Stimulated activated naive B cell treated with anti-CD40 and anti-IgM and Interleukin-4, amounts not matched to agents 10 μg/mL and 1 μg/mL and 100 μg/mL, for 72 hours (primary cell): Measurements from ENCODE around the gene ZSWIM6.

Source experiments
- ATAC-seq, 2 donors: fragments of 150-1000 bp; cut with Tn5 transposase; replicated peaks; 2 replicates each; pipeline ENCODE4 v1.10.0; 2021; ENCODE audit warnings: moderate library complexity in 1 of 2
- DNase-seq: peaks from one replicate; pipeline ENCODE4 v3.0.0; 2021
- H3K27ac Mint-ChIP-seq: one replicate; pipeline ENCODE4 v1.8.0; 2022; ENCODE audit warnings: mild to moderate bottlenecking, mixed read lengths
- H3K27me3 Mint-ChIP-seq, 2 donors: one replicate each; pipeline ENCODE4 v1.8.0; 2022; ENCODE audit warnings: mixed read lengths in 2 of 2
- H3K36me3 Mint-ChIP-seq, 2 donors: one replicate each; pipeline ENCODE4 v1.8.0; 2022; ENCODE audit warnings: mixed read lengths in 2 of 2, mild to moderate bottlenecking in 1 of 2
- H3K4me1 Mint-ChIP-seq, 2 donors: one replicate each; pipeline ENCODE4 v1.8.0; 2022; ENCODE audit warnings: mixed read lengths in 2 of 2, mild to moderate bottlenecking in 1 of 2
- H3K4me3 Mint-ChIP-seq, 2 donors: one replicate each; pipeline ENCODE4 v1.8.0; 2022; ENCODE audit warnings: mild to moderate bottlenecking in 2 of 2, mixed read lengths in 2 of 2, moderate library complexity in 1 of 2
- H3K9me3 Mint-ChIP-seq, 2 donors: one replicate each; pipeline ENCODE4 v1.8.0; 2022; ENCODE audit warnings: mixed read lengths in 2 of 2, mild to moderate bottlenecking in 1 of 2

The ZSWIM6 gene

GRCh38 chr5:61525512-61526206 lies 193.6 kb downstream of the ZSWIM6 start:
- no peaks in the 10 kb centered on the region for H3K4me1 Mint-ChIP-seq
- H3K27me3 Mint-ChIP-seq = no peaks in the 10 kb centered on the region
- H3K9me3 Mint-ChIP-seq = peaks cover 0 to 1% of the 10 kb centered on the region in 2 donors
- no peak overlapping the region for H3K27ac Mint-ChIP-seq
- DNase-seq (no peak), ATAC-seq (no peak)
- peaks cover 19 to 40% of the 10 kb centered on the region in 2 donors for H3K36me3 Mint-ChIP-seq
- no peak overlapping the region for H3K4me3 Mint-ChIP-seq

GRCh38 chr5:61526207-61526519 lies 194.1 kb downstream of the ZSWIM6 start:
- Mint-ChIP-seq H3K9me3 (peaks cover 0 to 1% of the 10 kb centered on the region in 2 donors), H3K4me3 (no peak overlapping the region), H3K36me3 (peaks cover 23 to 45% of the 10 kb centered on the region in 2 donors), H3K27ac (no peak overlapping the region), H3K4me1 (no peaks in the 10 kb centered on the region), H3K27me3 (no peaks in the 10 kb centered on the region)
- ATAC-seq (no peak), DNase-seq (no peak)

DNA sequence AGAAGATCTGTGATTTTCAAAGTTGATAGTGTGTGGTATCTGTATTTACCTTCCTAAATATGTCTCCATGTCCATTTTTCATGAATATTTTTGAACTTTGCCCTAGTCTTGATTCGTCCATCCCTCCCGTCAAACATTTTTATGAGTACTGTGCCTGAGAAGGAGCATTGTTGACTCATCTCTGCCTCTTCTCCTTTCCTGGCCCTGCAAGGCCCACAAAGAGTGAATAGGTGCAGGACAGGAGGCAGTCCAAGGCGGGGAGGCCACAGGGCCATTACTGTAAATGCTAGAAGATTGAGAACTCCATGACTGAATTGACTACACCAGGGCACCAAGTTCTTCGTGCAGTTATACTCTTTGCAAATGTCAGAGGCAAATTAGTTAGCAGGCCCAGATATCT lies 200.9 kb downstream of the ZSWIM6 start:
- Mint-ChIP-seq H3K27me3 (no peaks in the 10 kb centered on the region), H3K36me3 (peaks cover 39 to 52% of the 10 kb centered on the region in 2 donors), H3K9me3 (peaks cover 4 to 6% of the 10 kb centered on the region in 2 donors), H3K4me1 (peaks cover 8 to 17% of the 10 kb centered on the region in 2 donors), H3K4me3 (no peak overlapping the region), H3K27ac (no peak overlapping the region)
- DNase-seq (no peak), ATAC-seq (no peak)

DNA sequence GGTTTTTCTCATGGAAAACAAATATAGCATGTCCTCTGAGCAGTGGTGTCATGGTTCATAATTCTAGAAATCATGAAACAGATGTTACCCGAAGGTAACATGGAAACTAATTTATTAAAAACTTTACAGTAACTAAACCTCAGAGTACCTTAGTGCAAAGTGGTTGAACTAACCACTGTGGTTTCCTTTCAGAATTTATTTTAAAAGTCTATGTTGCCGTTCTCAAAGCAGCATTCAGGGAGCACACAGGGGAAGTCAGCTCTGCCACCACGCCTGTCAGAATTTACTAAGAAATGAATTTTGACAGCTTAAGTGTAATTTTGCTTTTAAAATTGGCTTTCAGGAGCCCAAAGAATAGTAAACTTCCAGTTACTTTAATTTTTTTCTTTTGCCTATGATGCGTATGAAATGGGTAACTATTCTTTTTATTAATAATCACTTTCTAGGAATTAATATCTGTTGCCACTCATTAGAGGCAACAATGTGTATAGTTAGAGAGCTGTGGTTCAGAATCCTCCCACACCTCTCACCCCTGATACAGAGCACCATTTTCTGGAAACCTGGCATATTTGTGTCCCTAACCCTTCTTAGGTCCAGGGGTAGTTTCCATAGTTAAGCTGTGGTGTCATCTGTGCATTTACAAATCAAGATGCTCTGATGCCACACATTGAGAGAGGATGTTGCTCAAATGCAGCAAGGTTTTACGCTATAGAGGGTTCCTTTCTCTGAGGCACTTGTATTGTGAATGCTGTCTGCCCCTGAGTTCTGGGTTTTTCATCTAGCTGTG lies 202.6 kb downstream of the ZSWIM6 start:
- DNase-seq (peak; percentile 18), ATAC-seq (peak; percentile 85 to 87)
- peaks cover 4 to 6% of the 10 kb centered on the region in 2 donors for H3K9me3 Mint-ChIP-seq
- H3K36me3 Mint-ChIP-seq = peaks cover 51 to 66% of the 10 kb centered on the region in 2 donors
- peak overlapping the region; percentile 10 for H3K27ac Mint-ChIP-seq
- no peak overlapping the region for H3K4me3 Mint-ChIP-seq
- H3K27me3 Mint-ChIP-seq = no peaks in the 10 kb centered on the region
- peaks cover 8 to 17% of the 10 kb centered on the region in 2 donors for H3K4me1 Mint-ChIP-seq

DNA sequence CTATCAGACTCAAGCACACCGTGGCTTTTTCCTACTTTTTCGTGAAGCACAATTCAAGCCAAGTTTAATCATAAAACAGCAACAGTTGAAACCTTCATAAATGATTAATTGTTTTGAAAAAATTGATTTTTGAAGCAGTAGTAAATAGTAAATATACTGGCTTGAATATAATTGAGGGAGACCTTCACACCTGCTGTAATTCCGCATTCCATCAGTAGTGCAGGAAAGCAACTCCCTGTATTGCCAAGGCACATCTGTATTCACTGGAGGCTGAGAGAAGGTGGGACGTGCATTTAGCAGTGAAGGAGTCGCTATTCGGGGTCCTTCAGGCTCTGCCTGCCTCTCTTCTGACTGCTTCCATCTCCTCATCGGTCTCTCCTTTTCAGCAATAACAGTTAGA lies 203.8 kb downstream of the ZSWIM6 start:
- no peak for ATAC-seq
- H3K36me3 Mint-ChIP-seq = peaks cover 42 to 64% of the 10 kb centered on the region in 2 donors
- no peak for DNase-seq
- peaks cover 8 to 17% of the 10 kb centered on the region in 2 donors for H3K4me1 Mint-ChIP-seq
- peaks cover 4 to 6% of the 10 kb centered on the region in 2 donors for H3K9me3 Mint-ChIP-seq
- H3K27ac Mint-ChIP-seq = no peak overlapping the region
- H3K27me3 Mint-ChIP-seq = no peaks in the 10 kb centered on the region
- no peak overlapping the region for H3K4me3 Mint-ChIP-seq

GRCh38 chr5:61536922-61537321 lies 204.9 kb downstream of the ZSWIM6 start:
- Mint-ChIP-seq H3K4me1 (peaks cover 8 to 17% of the 10 kb centered on the region in 2 donors), H3K9me3 (peaks cover 4 to 8% of the 10 kb centered on the region in 2 donors), H3K27me3 (no peaks in the 10 kb centered on the region), H3K4me3 (no peak overlapping the region), H3K36me3 (peaks cover 44 to 64% of the 10 kb centered on the region in 2 donors), H3K27ac (no peak overlapping the region)
- no peak for ATAC-seq
- DNase-seq = no peak

DNA sequence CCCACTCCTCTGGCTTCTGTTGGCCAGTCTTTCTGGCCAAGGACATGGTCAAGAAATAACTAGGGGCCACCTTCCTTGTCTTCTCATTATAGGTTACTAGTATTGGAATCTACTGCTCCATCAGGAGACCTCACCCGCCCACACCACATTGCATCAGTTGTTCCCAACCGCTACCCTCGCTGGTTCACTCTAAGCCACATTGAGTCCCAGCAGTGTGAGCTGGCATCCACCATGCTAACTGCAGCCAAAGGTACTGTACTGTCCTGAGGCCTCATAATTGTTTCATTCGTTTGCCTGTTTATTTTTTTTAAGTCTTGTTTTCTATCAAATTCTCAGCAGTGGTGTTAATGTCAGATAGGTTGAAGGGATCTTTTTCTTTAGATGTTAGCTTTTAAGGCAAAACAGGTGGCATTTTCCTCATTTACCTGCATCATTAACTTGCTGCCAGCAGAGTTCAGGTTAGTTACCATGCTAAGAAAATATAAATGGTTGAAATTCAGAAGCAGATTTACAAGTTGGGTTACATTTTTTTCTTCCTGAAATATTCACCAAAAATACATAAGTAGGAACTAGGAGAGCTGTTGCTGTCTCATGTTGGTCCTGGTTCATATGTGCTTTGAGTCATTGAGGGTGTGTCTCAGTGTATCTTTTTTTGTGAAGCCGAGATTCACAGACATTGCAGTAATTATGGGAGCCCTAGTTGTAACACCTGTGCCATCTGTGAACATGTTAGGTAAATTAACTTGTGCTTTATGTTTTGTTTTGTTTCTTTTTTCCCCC lies 206.9 kb downstream of the ZSWIM6 start:
- DNase-seq (no peak), ATAC-seq (no peak)
- H3K9me3 Mint-ChIP-seq = peaks cover 0 to 7% of the 10 kb centered on the region in 2 donors
- H3K27ac Mint-ChIP-seq = no peak overlapping the region
- peaks cover 4 to 8% of the 10 kb centered on the region in 2 donors for H3K4me1 Mint-ChIP-seq
- no peak overlapping the region for H3K4me3 Mint-ChIP-seq
- no peaks in the 10 kb centered on the region for H3K27me3 Mint-ChIP-seq
- peaks cover 47 to 67% of the 10 kb centered on the region in 2 donors for H3K36me3 Mint-ChIP-seq

GRCh38 chr5:61549530-61549929 lies 217.5 kb downstream of the ZSWIM6 start:
- H3K4me3 Mint-ChIP-seq = no peak overlapping the region
- ATAC-seq = no peak
- no peak for DNase-seq
- no peaks in the 10 kb centered on the region for H3K4me1 Mint-ChIP-seq
- no peaks in the 10 kb centered on the region for H3K27me3 Mint-ChIP-seq
- no peak overlapping the region for H3K27ac Mint-ChIP-seq
- peaks cover 0 to 1% of the 10 kb centered on the region in 2 donors for H3K9me3 Mint-ChIP-seq
- peaks cover 14 to 24% of the 10 kb centered on the region in 2 donors for H3K36me3 Mint-ChIP-seq

- H3K27ac Mint-ChIP-seq = no peak overlapping the region
- H3K27me3 Mint-ChIP-seq = no peaks in the 10 kb centered on the region
- no peak overlapping the region for H3K4me3 Mint-ChIP-seq
- peaks cover 0 to 1% of the 10 kb centered on the region in 2 donors for H3K9me3 Mint-ChIP-seq
- no peaks in the 10 kb centered on the region for H3K4me1 Mint-ChIP-seq
- ATAC-seq (no peak), DNase-seq (no peak)
- peaks cover 5 to 12% of the 10 kb centered on the region in 2 donors for H3K36me3 Mint-ChIP-seq
Measured at GRCh38 chr5:61551637-61552313, 219.7 kb downstream of the ZSWIM6 start.

DNA sequence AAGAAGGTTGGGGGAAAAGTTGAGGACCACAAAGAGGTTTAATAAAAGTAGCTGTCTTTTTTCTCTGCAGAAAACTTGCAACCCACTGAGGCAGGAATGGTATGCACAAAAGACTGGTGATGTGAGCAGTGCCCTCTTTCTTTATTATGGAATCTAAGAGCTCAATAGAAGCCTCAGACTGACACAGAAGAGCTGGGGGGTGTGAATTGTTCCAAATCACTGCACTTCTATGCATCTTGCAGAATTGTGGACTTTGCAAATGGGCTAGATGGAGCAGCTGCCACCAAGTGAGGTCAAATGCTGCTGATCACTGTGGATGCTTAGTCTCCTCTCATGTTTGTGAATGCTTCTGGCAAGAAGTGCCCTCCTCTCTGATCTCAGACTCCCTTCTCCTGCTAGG lies 227.1 kb downstream of the ZSWIM6 start:
- peaks cover 0 to 2% of the 10 kb centered on the region in 2 donors for H3K36me3 Mint-ChIP-seq
- H3K9me3 Mint-ChIP-seq = peaks cover 0 to 10% of the 10 kb centered on the region in 2 donors
- ATAC-seq (no peak), DNase-seq (no peak)
- no peaks in the 10 kb centered on the region for H3K27me3 Mint-ChIP-seq
- H3K4me1 Mint-ChIP-seq = peaks cover 0 to 6% of the 10 kb centered on the region in 2 donors
- H3K27ac Mint-ChIP-seq = no peak overlapping the region
- no peak overlapping the region for H3K4me3 Mint-ChIP-seq

DNA sequence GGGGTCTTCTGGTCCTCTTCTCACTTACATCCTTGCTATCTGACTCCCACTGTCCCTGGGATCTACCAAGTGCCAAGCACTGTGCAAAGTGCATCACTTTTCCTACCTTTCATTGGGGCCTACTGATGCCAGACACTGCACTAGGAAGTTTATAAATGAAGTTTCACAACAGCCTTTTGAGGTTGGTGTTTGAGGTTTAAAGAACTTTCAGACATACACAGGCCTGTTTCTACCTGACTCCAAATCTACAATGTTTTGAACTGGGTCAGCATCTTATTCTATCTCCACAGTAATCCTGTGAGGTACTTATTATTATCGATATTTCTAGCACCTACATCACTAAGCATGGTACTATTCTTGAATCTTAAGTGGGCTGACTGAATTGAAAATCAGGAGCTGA lies 227.7 kb downstream of the ZSWIM6 start:
- DNase-seq (no peak), ATAC-seq (no peak)
- peaks cover 0 to 11% of the 10 kb centered on the region in 2 donors for H3K9me3 Mint-ChIP-seq
- no peak overlapping the region for H3K27ac Mint-ChIP-seq
- no peak overlapping the region for H3K4me3 Mint-ChIP-seq
- H3K27me3 Mint-ChIP-seq = no peaks in the 10 kb centered on the region
- peaks cover 0 to 6% of the 10 kb centered on the region in 2 donors for H3K4me1 Mint-ChIP-seq
- H3K36me3 Mint-ChIP-seq = peaks cover 0 to 2% of the 10 kb centered on the region in 2 donors

DNA sequence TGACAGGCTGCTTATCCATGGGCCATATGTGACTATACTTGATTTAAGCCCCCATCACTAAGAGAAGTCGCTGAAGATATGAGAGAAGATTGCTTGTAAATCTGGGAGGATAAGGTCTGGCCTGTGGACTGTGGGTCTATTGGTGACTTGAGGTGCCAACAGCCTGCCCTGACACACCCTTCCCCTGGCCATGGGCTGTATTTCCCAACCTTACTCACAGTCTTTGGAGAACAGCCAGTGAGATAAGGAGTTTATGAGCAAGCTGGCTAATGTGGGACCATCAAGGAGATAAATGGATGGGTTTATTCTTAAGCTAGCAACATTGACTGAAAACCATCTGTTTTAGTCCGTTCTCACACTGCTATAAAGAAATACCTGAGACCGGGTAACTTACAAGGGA lies 231.3 kb downstream of the ZSWIM6 start:
- no peak overlapping the region for H3K4me3 Mint-ChIP-seq
- peaks cover 0 to 6% of the 10 kb centered on the region in 2 donors for H3K4me1 Mint-ChIP-seq

DNA sequence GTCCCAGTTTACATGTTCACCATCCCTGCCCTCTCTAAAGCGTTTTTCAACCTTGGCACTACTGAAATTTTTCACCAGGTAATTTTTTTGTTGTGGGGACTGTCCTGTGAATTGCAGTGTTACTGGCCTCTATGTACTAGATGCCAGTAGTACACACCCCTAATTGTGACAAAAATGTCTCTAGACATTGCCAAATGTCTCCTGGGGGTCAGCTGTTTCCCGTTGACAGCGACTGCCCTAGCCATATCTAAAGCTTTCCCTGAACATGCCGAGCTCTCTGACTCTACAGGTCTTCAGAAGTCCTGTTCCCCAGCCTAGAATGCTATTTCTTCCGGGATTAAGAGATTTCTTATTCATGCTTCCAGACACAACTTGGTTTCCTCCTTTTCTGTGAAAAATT lies 235.3 kb downstream of the ZSWIM6 start:
- Mint-ChIP-seq H3K4me3 (no peak overlapping the region), H3K36me3 (no peaks in the 10 kb centered on the region), H3K27ac (no peak overlapping the region), H3K4me1 (no peaks in the 10 kb centered on the region), H3K9me3 (peaks cover 0 to 8% of the 10 kb centered on the region in 2 donors), H3K27me3 (no peaks in the 10 kb centered on the region)
- ATAC-seq = no peak
- no peak for DNase-seq

More for the DNA sequence above, 231.3 kb downstream of the ZSWIM6 start:
- no peak for DNase-seq
- Mint-ChIP-seq H3K36me3 (no peaks in the 10 kb centered on the region), H3K27ac (no peak overlapping the region), H3K27me3 (no peaks in the 10 kb centered on the region), H3K9me3 (peaks cover 0 to 8% of the 10 kb centered on the region in 2 donors)
- ATAC-seq = no peak

GRCh38 chr5:61569353-61569752 lies 237.3 kb downstream of the ZSWIM6 start:
- Mint-ChIP-seq H3K27me3 (no peaks in the 10 kb centered on the region), H3K9me3 (no peaks in the 10 kb centered on the region), H3K4me3 (no peak overlapping the region), H3K27ac (no peak overlapping the region), H3K4me1 (no peaks in the 10 kb centered on the region), H3K36me3 (no peaks in the 10 kb centered on the region)
- ATAC-seq (no peak), DNase-seq (no peak)
